K562 (cell line): ENCODE measurements around the gene WARS2. TPM values are rescaled to one million over a fixed set of nuclear protein-coding genes. Genes with fewer than 3 reads are reported as not detected.

Experiments
- DIDO1 ChIP-seq: fragments of 450-650 bp; IDR thresholded peaks from 2 replicates; pipeline ENCODE4 v1.6.1; 2016; ENCODE audit warnings: low read depth, missing biosample characterization, missing genetic modification characterization
- MXD1 ChIP-seq: fragments of 250-450 bp; sonication (Bioruptor Pico); IDR thresholded peaks from 2 replicates; pipeline ENCODE4 v1.8.0; 2021; ENCODE audit warnings: borderline replicate concordance, mild to moderate bottlenecking, moderate library complexity; ENCODE audit not compliant: poor library complexity, severe bottlenecking
- NR4A1 ChIP-seq, 2 experiments: fragments of 250-450 bp in 1 of 2; fragments of 450-650 bp in 1 of 2; sonication (Bioruptor Pico) in 1 of 2; IDR thresholded peaks; 2 replicates each; pipeline versions ENCODE4 v1.4.0 to v1.6.1; 2016 to 2020; ENCODE audit warnings: mild to moderate bottlenecking in 2 of 2, missing compliant biosample characterization in 1 of 2, missing genetic modification characterization in 1 of 2, moderate library complexity in 1 of 2
- POU5F1 ChIP-seq: fragments of 150-350 bp; IDR thresholded peaks from 2 replicates; pipeline ENCODE4 v1.6.1; 2014; ENCODE audit warnings: borderline replicate concordance, low read length, low read depth, mild to moderate bottlenecking; ENCODE audit not compliant: partially characterized antibody
- TCF3 ChIP-seq: sonication (generic); formaldehyde crosslinking; IDR thresholded peaks from 2 replicates; pipeline ENCODE4 v1.4.0; 2020; ENCODE audit warnings: mild to moderate bottlenecking, missing genetic modification reagents
- ZBTB11 ChIP-seq, 3 experiments: fragments of 200-800 bp in 1 of 3; fragments of 250-450 bp in 1 of 3; fragments of 450-650 bp in 1 of 3; sonication (Bioruptor Pico) in 1 of 3; sonication (Bioruptor generic) in 1 of 3; formaldehyde crosslinking in 1 of 3; IDR thresholded peaks; 2 replicates each; pipeline versions ENCODE4 v1.6.1 to v1.8.0; 2016 to 2022; ENCODE audit warnings: mild to moderate bottlenecking in 2 of 3, missing genetic modification characterization in 2 of 3, missing compliant biosample characterization in 1 of 3, moderate library complexity in 1 of 3
- ZNF699 ChIP-seq: fragments of 250-450 bp; sonication (Bioruptor Pico); IDR thresholded peaks from 2 replicates; pipeline ENCODE4 v1.8.0; 2021; ENCODE audit warnings: mild to moderate bottlenecking, moderate library complexity; ENCODE audit not compliant: insufficient replicate concordance
- polyA plus RNA-seq, 8 experiments: library from polyadenylated mRNA; depleted of rRNA in 4 of 8; stranded (reverse) in 5 of 8; unstranded in 3 of 8; fragments of >200 nt; fragmentation: Nextera tagmentation in 2 of 8; fragmentation: Illumina TruSeq in 1 of 8; extraction: Ambion mirVana in 2 of 8; extraction: Trizol in 1 of 8; gene quantifications; 2 replicates each; pipeline versions ENCODE4 v1.2.1 to v1.2.3, GENCODE V29; 2011 to 2014; ENCODE audit warnings: inconsistent platforms in 1 of 8, missing spikeins in 1 of 8
- total RNA-seq, 7 experiments: library from RNA; depleted of rRNA in 6 of 7; stranded (reverse); fragments of >200 nt in 6 of 7; fragmentation: Illumina TruSeq in 2 of 7; extraction: Trizol in 2 of 7; gene quantifications; 2 replicates each; pipeline versions ENCODE4 v1.2.1 to v1.2.3, GENCODE V29; 2011 to 2021; ENCODE audit warnings: low replicate concordance in 1 of 7

WARS2 gene
- total and polyA plus RNA-seq, 9 of the 15 experiments (the other 6 are each of a cell fraction or from before 2014, with no cell fraction given): 5.7 to 18.0 (median 16.9) TPM

GRCh38 chr1:119143706-119144105, 3.3 kb upstream of the WARS2 start (continued):
- TF ChIP-seq MXD1 (CRISPR knock-in tag) (no peak), DIDO1 (no peak), ZBTB11 (CRISPR knock-in tag; IDR thresholded peaks at IDR 0.05) (no peak), TCF3 (CRISPR knock-in tag) (no peak), ZNF699 (no peak), POU5F1 (no peak), NR4A1 (CRISPR knock-in tag; IDR thresholded peaks at IDR 0.05) (no peak), NR4A1 (tag; IDR thresholded peaks at IDR 0.05) (no peak)
